H1 (cell line): ENCODE data around the gene LIPM. TPM values are rescaled to one million over a fixed set of nuclear protein-coding genes. Genes with fewer than 3 reads are reported as not detected.

Source experiments
- GABPA ChIP-seq: IDR thresholded peaks from 2 replicates; pipeline ENCODE4 v1.6.1; 2011; ENCODE audit warnings: mild to moderate bottlenecking, low read length, moderate library complexity, borderline replicate concordance; ENCODE audit not compliant: insufficient read depth
- PHF8 ChIP-seq: fragments of 200-600 bp; sonication (generic); conservative IDR thresholded peaks from 2 replicates; pipeline ENCODE4 v1.7.1; 2012; ENCODE audit warnings: low read depth, mild to moderate bottlenecking, inconsistent platforms, low read length, moderate library complexity
- polyA plus RNA-seq, 7 experiments: library from polyadenylated mRNA; depleted of rRNA in 3 of 7; stranded (reverse) in 5 of 7; unstranded in 2 of 7; fragments of >200 nt in 5 of 7; fragments of 200-250 nt in 2 of 7; gene quantifications; 1 replicate in 5 of 7; 2 replicates in 1 of 7; 4 replicates in 1 of 7; pipeline versions ENCODE4 v1.2.1 to v1.2.3, GENCODE V29; 2011 to 2013; ENCODE audit warnings: missing spikeins in 2 of 7, mixed read lengths in 2 of 7
- total RNA-seq: library from RNA; stranded (reverse); fragmentation: NEBNext Ultra II Directional; extraction: Animal tissue kit (Norgen Biotek cat#: 25700); gene quantifications from 2 replicates; pipeline ENCODE4 v1.2.1, GENCODE V29; 2021

LIPM gene
- total and polyA plus RNA-seq, 2 of the 8 experiments (the other 6 are each of a cell fraction or from before 2014, with no cell fraction given): not detected

GRCh38 chr10:88786032-88786770 is 16.3 kb upstream of the LIPM start (continued):
- TF ChIP-seq GABPA (no peak), PHF8 (no peak)
